Smooth muscle cell (in vitro differentiated cells): ENCODE measurements around the gene GRPEL2. TPM values are rescaled to one million over a fixed set of nuclear protein-coding genes. Genes with fewer than 3 reads are reported as not detected.

Source experiments
- DNase-seq: peaks from one replicate; lab custom pipeline; 2025; ENCODE audit not compliant: unreplicated experiment; lab: John Stamatoyannopoulos, UW
- H2AFZ ChIP-seq: fragments of 200-600 bp; sonication (generic); 2 replicates; pipeline ENCODE4 v1.6.0; 2016; ENCODE audit warnings: antibody characterized with exemption, low read depth, mild to moderate bottlenecking
- H3F3A ChIP-seq: fragments of 200-600 bp; sonication (generic); 2 replicates; pipeline ENCODE4 v1.6.0; 2017; ENCODE audit warnings: antibody characterized with exemption, low read depth
- H3K27ac ChIP-seq: fragments of 200-600 bp; sonication (generic); 2 replicates; pipeline ENCODE4 v1.5.1; 2016; ENCODE audit warnings: low read depth, mild to moderate bottlenecking
- H3K27me3 ChIP-seq: fragments of 200-600 bp; sonication (generic); 2 replicates; pipeline ENCODE4 v1.6.1; 2016; ENCODE audit warnings: low read depth, mild to moderate bottlenecking
- H3K36me3 ChIP-seq: fragments of 200-600 bp; sonication (generic); 2 replicates; pipeline ENCODE4 v1.5.1; 2016; ENCODE audit warnings: low read depth
- H3K4me1 ChIP-seq: fragments of 200-600 bp; sonication (generic); 2 replicates; pipeline ENCODE4 v1.5.1; 2016; ENCODE audit warnings: low read depth
- H3K4me2 ChIP-seq: fragments of 200-600 bp; sonication (generic); 2 replicates; pipeline ENCODE4 v1.6.0; 2016; ENCODE audit warnings: mild to moderate bottlenecking
- H3K4me3 ChIP-seq: fragments of 200-600 bp; sonication (generic); 2 replicates; pipeline ENCODE4 v1.5.1; 2016; ENCODE audit warnings: mild to moderate bottlenecking
- H3K79me2 ChIP-seq: fragments of 200-600 bp; sonication (generic); 2 replicates; pipeline ENCODE4 v1.6.0; 2016; ENCODE audit warnings: low read depth, mild to moderate bottlenecking
- H3K9ac ChIP-seq: fragments of 200-600 bp; sonication (generic); 2 replicates; pipeline ENCODE4 v1.6.0; 2016; ENCODE audit warnings: low read depth
- H3K9me3 ChIP-seq: fragments of 200-600 bp; sonication (generic); replicated peaks from 2 replicates; pipeline ENCODE4 v1.5.1; 2016; ENCODE audit warnings: low read depth
- H4K20me1 ChIP-seq: fragments of 200-600 bp; sonication (generic); 2 replicates; pipeline ENCODE4 v1.6.0; 2016; ENCODE audit warnings: low read depth
- CTCF ChIP-seq: fragments of 200-600 bp; sonication (generic); IDR thresholded peaks from 2 replicates; pipeline ENCODE4 v1.5.1; 2017; ENCODE audit warnings: borderline replicate concordance, mild to moderate bottlenecking, antibody characterized with exemption; ENCODE audit not compliant: insufficient read depth, poor library complexity, severe bottlenecking
- WGBS: methylation state at CpG from one replicate; pipeline ENCODE4 v1.1.7; 2016; ENCODE audit warnings: low lambda C conversion rate; 5-methylcytosine and 5-hydroxymethylcytosine counted together
- polyA plus RNA-seq: library from polyadenylated mRNA; unstranded; fragments of >200 nt; fragmentation: Nextera tagmentation; extraction: Ambion mirVana; gene quantifications from 2 replicates; pipeline ENCODE4 v1.2.1, GENCODE V29; 2016
- total RNA-seq: library from RNA; depleted of rRNA; stranded (reverse); fragments of >200 nt; gene quantifications from 2 replicates; pipeline ENCODE4 v1.2.3, GENCODE V29; 2014

The GRPEL2 gene
- total and polyA plus RNA-seq, 2 experiments from 2014 or later, result 5.2 to 13.0 TPM

- Histone ChIP-seq H3K9me3 (no peaks in the 10 kb centered on the region), H3K4me2 (no peak overlapping the region), H3F3A (peaks cover 10% of the 10 kb centered on the region), H4K20me1 (no peaks in the 10 kb centered on the region), H3K4me3 (no peak overlapping the region), H3K27me3 (no peaks in the 10 kb centered on the region), H3K79me2 (no peaks in the 10 kb centered on the region), H3K4me1 (no peaks in the 10 kb centered on the region), H2AFZ (no peak overlapping the region), H3K27ac (no peak overlapping the region), H3K9ac (no peak overlapping the region), H3K36me3 (no peaks in the 10 kb centered on the region)
- no peak for DNase-seq
- WGBS, result 92% methylated on average over 11 of the region's 11 CpGs
- TF ChIP-seq CTCF, result no peak
Observed at GRCh38 chr5:149298842-149299404, 46.4 kb upstream of the GRPEL2 start.

GRCh38 chr5:149299451-149300054 lies 45.7 kb upstream of the GRPEL2 start:
- Histone ChIP-seq H3K4me3 (no peak overlapping the region), H2AFZ (no peak overlapping the region), H3K9me3 (no peaks in the 10 kb centered on the region), H3K4me2 (no peak overlapping the region), H3F3A (peaks cover 10% of the 10 kb centered on the region), H3K79me2 (no peaks in the 10 kb centered on the region), H3K27ac (no peak overlapping the region), H4K20me1 (no peaks in the 10 kb centered on the region), H3K27me3 (no peaks in the 10 kb centered on the region), H3K36me3 (no peaks in the 10 kb centered on the region), H3K4me1 (no peaks in the 10 kb centered on the region), H3K9ac (no peak overlapping the region)
- no peak for TF ChIP-seq CTCF
- WGBS, result 97% methylated on average over 12 of the region's 14 CpGs
- no peak for DNase-seq

- Histone ChIP-seq H2AFZ (no peak overlapping the region), H3K9me3 (no peaks in the 10 kb centered on the region), H3F3A (peaks cover 10% of the 10 kb centered on the region), H3K4me1 (no peaks in the 10 kb centered on the region), H4K20me1 (no peaks in the 10 kb centered on the region), H3K27me3 (no peaks in the 10 kb centered on the region), H3K4me2 (no peak overlapping the region), H3K79me2 (no peaks in the 10 kb centered on the region), H3K27ac (no peak overlapping the region), H3K9ac (no peak overlapping the region), H3K36me3 (no peaks in the 10 kb centered on the region), H3K4me3 (no peak overlapping the region)
- WGBS, result 96% methylated on average over 6 of the region's 6 CpGs
- DNase-seq, result no peak
- TF ChIP-seq CTCF, result no peak
Observed at GRCh38 chr5:149300441-149300840, 44.9 kb upstream of the GRPEL2 start.

- Histone ChIP-seq H3F3A (peaks cover 10% of the 10 kb centered on the region), H4K20me1 (no peaks in the 10 kb centered on the region), H3K27ac (no peak overlapping the region), H3K4me1 (no peaks in the 10 kb centered on the region), H3K4me2 (no peak overlapping the region), H3K79me2 (no peaks in the 10 kb centered on the region), H3K4me3 (no peak overlapping the region), H2AFZ (no peak overlapping the region), H3K9me3 (no peaks in the 10 kb centered on the region), H3K36me3 (no peaks in the 10 kb centered on the region), H3K27me3 (no peaks in the 10 kb centered on the region), H3K9ac (no peak overlapping the region)
- 92% methylated on average over 13 of the region's 13 CpGs for WGBS
- no peak for TF ChIP-seq CTCF
- no peak for DNase-seq
Observed at GRCh38 chr5:149301049-149301743, 44.1 kb upstream of the GRPEL2 start.
